Mesenchymal stem cell (in vitro differentiated cells and primary cell): ENCODE results near the gene LRRC72.

Source experiments
- DNase-seq: peaks from one replicate; pipeline ENCODE4 v3.0.0-alpha.2; 2013
- H2AFZ ChIP-seq: one replicate; pipeline ENCODE4 v1.6.1; 2013; ENCODE audit warnings: low read depth, mild to moderate bottlenecking, control low read depth, inconsistent platforms, low read length, moderate library complexity
- H2AK5ac ChIP-seq: 2 replicates; pipeline ENCODE4 v1.6.1; 2013; ENCODE audit warnings: low read length, moderate library complexity, mild to moderate bottlenecking, inconsistent platforms; ENCODE audit not compliant: severe bottlenecking
- H2BK120ac ChIP-seq: one replicate; pipeline ENCODE4 v1.6.1; 2013; ENCODE audit warnings: low read depth, mild to moderate bottlenecking, inconsistent platforms, low read length, moderate library complexity
- H2BK12ac ChIP-seq, 2 experiments: one replicate each; pipeline ENCODE4 v1.6.1; 2013; ENCODE audit warnings: inconsistent platforms in 2 of 2, low read length in 2 of 2, mild to moderate bottlenecking in 2 of 2, moderate library complexity in 2 of 2, control low read depth in 1 of 2
- H2BK15ac ChIP-seq: one replicate; pipeline ENCODE4 v1.6.1; 2013; ENCODE audit warnings: mild to moderate bottlenecking, low read depth, inconsistent platforms; ENCODE audit not compliant: poor library complexity, severe bottlenecking
- H2BK5ac ChIP-seq: 2 replicates; pipeline ENCODE4 v1.6.1; 2013; ENCODE audit warnings: low read depth, mild to moderate bottlenecking, low read length, control low read depth, inconsistent platforms; ENCODE audit not compliant: poor library complexity, severe bottlenecking
- H3K14ac ChIP-seq, 2 experiments: one replicate each; pipeline ENCODE4 v1.6.1; 2013; ENCODE audit warnings: inconsistent platforms in 2 of 2, low read length in 2 of 2, control low read depth in 1 of 2, mild to moderate bottlenecking in 1 of 2, moderate library complexity in 1 of 2
- H3K18ac ChIP-seq, 2 experiments: one replicate each; pipeline ENCODE4 v1.6.1; 2013; ENCODE audit warnings: inconsistent platforms in 2 of 2, low read length in 2 of 2, control low read depth in 1 of 2, low read depth in 1 of 2, mild to moderate bottlenecking in 1 of 2
- H3K23ac ChIP-seq, 2 experiments: one replicate each; pipeline ENCODE4 v1.6.1; 2013; ENCODE audit warnings: inconsistent platforms in 2 of 2, low read length in 2 of 2, mild to moderate bottlenecking in 2 of 2, moderate library complexity in 2 of 2, control low read depth in 1 of 2
- H3K27ac ChIP-seq: 2 replicates; pipeline ENCODE4 v1.5.1; 2013; ENCODE audit warnings: mild to moderate bottlenecking, moderate library complexity, low read length, control low read depth, inconsistent platforms; ENCODE audit not compliant: poor library complexity, severe bottlenecking
- H3K27me3 ChIP-seq, 2 experiments: 2 replicates each; pipeline versions ENCODE4 v1.6.1 to v1.7.0; 2013; ENCODE audit warnings: low read length in 2 of 2, mild to moderate bottlenecking in 2 of 2, moderate library complexity in 2 of 2, control low read depth in 1 of 2, inconsistent platforms in 1 of 2; ENCODE audit not compliant: control insufficient read depth in 1 of 2, insufficient read depth in 1 of 2
- H3K36me3 ChIP-seq, 2 experiments: 2 replicates each; pipeline versions ENCODE4 v1.6.1 to v1.7.0; 2013; ENCODE audit warnings: low read length in 2 of 2, control low read depth in 1 of 2, inconsistent platforms in 1 of 2, low read depth in 1 of 2, mild to moderate bottlenecking in 1 of 2; ENCODE audit not compliant: insufficient read depth in 2 of 2, control insufficient read depth in 1 of 2
- H3K4ac ChIP-seq, 2 experiments: one replicate each; pipeline ENCODE4 v1.6.1; 2013; ENCODE audit warnings: inconsistent platforms in 2 of 2, low read length in 2 of 2, mild to moderate bottlenecking in 2 of 2, moderate library complexity in 2 of 2, control low read depth in 1 of 2, low read depth in 1 of 2
- H3K4me1 ChIP-seq: 2 replicates; pipeline ENCODE4 v1.6.1; 2013; ENCODE audit warnings: low read depth, low read length, control low read depth; ENCODE audit not compliant: control insufficient read depth, insufficient read depth
- H3K4me2 ChIP-seq: 2 replicates; pipeline ENCODE4 v1.6.1; 2013; ENCODE audit warnings: low read length, mild to moderate bottlenecking, inconsistent platforms; ENCODE audit not compliant: poor library complexity, severe bottlenecking
- H3K4me3 ChIP-seq, 2 experiments: 2 replicates each; pipeline versions ENCODE4 v1.5.1 to v1.7.0; 2013; ENCODE audit warnings: low read length in 2 of 2, mild to moderate bottlenecking in 2 of 2, control low read depth in 1 of 2, low read depth in 1 of 2; ENCODE audit not compliant: insufficient read depth in 1 of 2
- H3K79me1 ChIP-seq: replicated peaks from 2 replicates; pipeline ENCODE4 v1.6.1; 2013; ENCODE audit warnings: mild to moderate bottlenecking, control low read depth, low read length, inconsistent platforms; ENCODE audit not compliant: poor library complexity, severe bottlenecking
- H3K9ac ChIP-seq: 2 replicates; pipeline ENCODE4 v1.7.0; 2013; ENCODE audit warnings: mild to moderate bottlenecking, low read length, moderate library complexity
- H3K9me3 ChIP-seq: 2 replicates; pipeline ENCODE4 v1.7.0; 2013; ENCODE audit warnings: mild to moderate bottlenecking, low read length; ENCODE audit not compliant: control insufficient read depth
- H4K8ac ChIP-seq: one replicate; pipeline ENCODE4 v1.6.1; 2013; ENCODE audit warnings: inconsistent platforms, mild to moderate bottlenecking, low read length, moderate library complexity
- H4K91ac ChIP-seq: one replicate; pipeline ENCODE4 v1.6.1; 2013; ENCODE audit warnings: mild to moderate bottlenecking, low read length, inconsistent platforms
- WGBS: methylation state at CpG from one replicate; pipeline ENCODE4 v1.1.7; 2013; ENCODE audit warnings: mixed read lengths; 5-methylcytosine and 5-hydroxymethylcytosine counted together

LRRC72 gene

DNA sequence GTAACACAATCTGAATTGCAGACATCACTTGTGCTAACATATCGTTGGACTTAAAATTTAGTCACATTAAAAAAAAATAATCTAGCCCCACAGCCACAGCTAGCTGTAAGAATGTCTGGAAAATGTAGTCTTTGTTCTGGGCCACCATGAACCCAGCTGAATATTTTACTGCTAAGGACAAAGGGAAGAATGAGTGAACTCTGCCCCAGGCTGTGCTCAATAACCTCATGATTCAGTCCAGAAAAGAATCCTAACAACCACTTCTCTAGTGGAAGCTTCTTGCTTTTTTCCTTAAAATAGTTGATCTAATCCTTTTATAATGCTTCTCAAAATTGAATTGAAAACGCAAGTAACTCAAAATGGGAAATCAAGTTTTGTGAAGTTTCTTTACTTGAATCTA lies 35.5 kb upstream of the LRRC72 start:
- H2BK120ac ChIP-seq: no peak overlapping the region
- WGBS: no CpG with 5 or more reads among the region's 2 CpGs
- DNase-seq: no peak

DNA sequence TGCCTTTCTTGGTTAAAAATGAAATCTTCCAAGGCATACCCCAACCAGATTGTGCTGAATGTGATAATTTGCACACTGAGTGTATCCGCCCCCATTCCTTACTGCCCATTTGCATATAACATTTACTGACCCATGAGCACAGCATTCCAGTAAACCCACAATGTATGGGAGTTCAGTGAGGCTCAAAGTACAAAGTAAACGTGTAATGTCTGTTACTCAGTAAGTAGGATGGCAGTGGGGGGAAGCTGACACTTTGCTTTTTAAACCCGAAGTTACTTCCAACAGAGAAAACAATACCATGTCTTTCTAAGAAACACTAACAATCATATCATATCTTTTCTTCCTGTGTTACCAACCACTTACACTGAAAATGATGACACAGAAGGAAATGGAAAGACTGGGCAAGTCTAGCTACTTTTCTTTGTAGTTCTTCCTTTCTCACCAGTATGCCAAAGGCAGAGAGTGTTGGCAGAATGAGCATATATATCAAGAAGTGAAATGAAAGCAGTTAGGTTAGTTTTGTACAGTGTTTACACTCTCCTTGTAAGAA lies 34.0 kb upstream of the LRRC72 start:
- Histone ChIP-seq H3K4me3 (no peak overlapping the region), H3K23ac (no peak overlapping the region), H2BK120ac (no peak overlapping the region), H3K36me3 (no peaks in the 10 kb centered on the region), H2BK12ac (no peak overlapping the region), H3K4me2 (no peak overlapping the region), H2AFZ (peak overlapping the region; percentile 29), H3K27ac (peak overlapping the region; percentile 54), H3K4ac (no peak overlapping the region), H3K79me1 (no peaks in the 10 kb centered on the region), H3K9ac (no peak overlapping the region), H3K4me1 (no peaks in the 10 kb centered on the region), H3K14ac (no peak overlapping the region), H4K8ac (no peak overlapping the region), H3K27me3 (no peaks in the 10 kb centered on the region), H2AK5ac (no peak overlapping the region), H3K9me3 (no peaks in the 10 kb centered on the region), H4K91ac (no peak overlapping the region), H3K18ac (no peak overlapping the region), H2BK15ac (no peak overlapping the region), H2BK5ac (no peak overlapping the region)
- peak; percentile 41 for DNase-seq
- 100% methylated on average over 1 of the region's 3 CpGs for WGBS

More for the DNA sequence above, 35.5 kb upstream of the LRRC72 start:
- Histone ChIP-seq H3K27ac (no peak overlapping the region), H3K9ac (no peak overlapping the region), H2BK12ac (no peak overlapping the region), H3K18ac (no peak overlapping the region), H3K79me1 (no peaks in the 10 kb centered on the region), H3K4ac (no peak overlapping the region), H2AK5ac (no peak overlapping the region), H3K14ac (no peak overlapping the region), H2BK5ac (no peak overlapping the region), H2AFZ (no peak overlapping the region), H3K4me1 (no peaks in the 10 kb centered on the region), H3K27me3 (no peaks in the 10 kb centered on the region), H4K91ac (no peak overlapping the region), H2BK15ac (no peak overlapping the region), H3K4me3 (no peak overlapping the region), H3K36me3 (no peaks in the 10 kb centered on the region), H3K4me2 (no peak overlapping the region), H3K9me3 (no peaks in the 10 kb centered on the region), H4K8ac (no peak overlapping the region), H3K23ac (no peak overlapping the region)

DNA sequence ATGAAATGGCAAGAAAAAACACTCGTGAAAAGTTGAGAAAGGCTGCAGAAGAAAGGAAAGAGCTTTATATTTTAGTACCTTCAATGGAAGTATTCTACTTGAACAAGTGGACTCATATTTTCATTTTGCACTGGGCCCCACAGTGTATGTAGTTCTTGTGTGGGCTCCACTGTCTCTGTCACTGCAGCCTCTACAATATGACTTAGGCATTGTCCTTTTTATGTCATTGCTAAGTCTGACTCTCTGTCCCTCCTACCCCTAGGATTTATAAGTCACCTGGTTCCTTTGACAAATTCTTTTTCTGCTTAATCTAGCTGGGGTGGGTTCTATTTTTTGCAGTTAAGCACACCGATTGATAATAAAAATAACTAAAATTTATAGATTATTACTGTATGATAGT lies 33.4 kb upstream of the LRRC72 start:
- no peak overlapping the region for H3K4me3 ChIP-seq
- no peak overlapping the region for H2BK12ac ChIP-seq
- H3K9ac ChIP-seq: no peak overlapping the region
- H3K18ac ChIP-seq: no peak overlapping the region
- H2AK5ac ChIP-seq: no peak overlapping the region
- no peak overlapping the region for H3K14ac ChIP-seq
- H2BK120ac ChIP-seq: no peak overlapping the region
- no peak overlapping the region for H3K4me2 ChIP-seq
- no peak overlapping the region for H2AFZ ChIP-seq
- H3K9me3 ChIP-seq: no peaks in the 10 kb centered on the region
- H3K79me1 ChIP-seq: no peaks in the 10 kb centered on the region
- no peak overlapping the region for H2BK5ac ChIP-seq
- no peak overlapping the region for H3K23ac ChIP-seq
- H3K4me1 ChIP-seq: no peaks in the 10 kb centered on the region
- no peak overlapping the region for H2BK15ac ChIP-seq
- no peak overlapping the region for H3K4ac ChIP-seq
- H4K91ac ChIP-seq: no peak overlapping the region
- DNase-seq: no peak
- no peaks in the 10 kb centered on the region for H3K36me3 ChIP-seq
- 100% methylated on average over 1 of the region's 2 CpGs for WGBS
- no peaks in the 10 kb centered on the region for H3K27me3 ChIP-seq
- no peak overlapping the region for H4K8ac ChIP-seq
- H3K27ac ChIP-seq: no peak overlapping the region

DNA sequence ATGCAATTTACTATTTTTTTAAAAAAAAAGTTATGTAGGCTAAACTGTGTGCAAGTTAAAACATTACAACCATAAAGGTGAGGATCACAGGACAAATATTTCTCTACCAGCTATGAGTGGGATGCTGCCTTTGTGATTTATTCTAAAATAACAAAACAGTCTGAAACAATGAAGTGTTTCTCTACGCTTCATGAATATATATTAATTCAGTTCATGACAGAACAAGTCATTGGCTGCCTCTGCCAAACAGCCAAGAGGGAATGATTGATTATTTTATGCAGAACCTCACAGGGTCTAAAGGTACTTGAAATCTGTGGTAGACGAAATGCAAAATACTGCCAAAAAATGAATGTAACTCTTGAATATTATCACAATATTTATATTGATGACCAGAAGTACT lies 32.1 kb upstream of the LRRC72 start:
- no peaks in the 10 kb centered on the region for H3K79me1 ChIP-seq
- H3K4ac ChIP-seq: no peak overlapping the region
- no peaks in the 10 kb centered on the region for H3K36me3 ChIP-seq
- H4K91ac ChIP-seq: no peak overlapping the region
- H3K4me1 ChIP-seq: no peaks in the 10 kb centered on the region
- no peak overlapping the region for H2BK5ac ChIP-seq
- H3K23ac ChIP-seq: no peak overlapping the region
- no peak overlapping the region for H3K27ac ChIP-seq
- H2BK120ac ChIP-seq: no peak overlapping the region
- no peak overlapping the region for H3K14ac ChIP-seq
- H2BK12ac ChIP-seq: no peak overlapping the region
- no peaks in the 10 kb centered on the region for H3K27me3 ChIP-seq
- no peak overlapping the region for H2BK15ac ChIP-seq
- no CpG with 5 or more reads among the region's 2 CpGs for WGBS
- DNase-seq: no peak
- H3K9me3 ChIP-seq: no peaks in the 10 kb centered on the region
- H3K4me2 ChIP-seq: no peak overlapping the region
- H4K8ac ChIP-seq: no peak overlapping the region
- H3K9ac ChIP-seq: no peak overlapping the region
- no peak overlapping the region for H3K18ac ChIP-seq
- H2AFZ ChIP-seq: no peak overlapping the region
- no peak overlapping the region for H2AK5ac ChIP-seq
- H3K4me3 ChIP-seq: no peak overlapping the region
